ENCODE results near the gene MAFG. TPM values are rescaled to one million over a fixed set of nuclear protein-coding genes. Genes with fewer than 3 reads are reported as not detected.

The MAFG gene
- total and polyA plus RNA-seq, 2 of the 13 experiments (the other 11 are each of a cell fraction or from before 2014, with no cell fraction given), result 14.5 to 20.0 TPM

- peak; percentile 17; the same call in 1 of the 2 replicates for TF ChIP-seq E2F2 (CRISPR knock-in tag; IDR thresholded peaks at IDR 0.05; ENCODE audit: borderline replicate concordance)
- no peak for TF ChIP-seq SMC3 (IDR thresholded peaks at IDR 0.05; ENCODE audit: low read length)
- peak; percentile 54; the same call in 1 of the 2 replicates for TF ChIP-seq ZBTB14 (CRISPR knock-in tag; IDR thresholded peaks at IDR 0.05)
- TF ChIP-seq ZNF350 (CRISPR knock-in tag; IDR thresholded peaks at IDR 0.05; ENCODE audit: borderline replicate concordance, low read depth), result no peak
- no peak for TF ChIP-seq KDM3A (CRISPR knock-in tag; IDR thresholded peaks at IDR 0.05; ENCODE audit: low read depth)
- TF ChIP-seq SPEN (CRISPR knock-in tag; IDR thresholded peaks at IDR 0.05; ENCODE audit: low read depth), result peak; percentile 29
- 0 out of 2 replicates have a peak, but pooled peaks have one; percentile 14 for TF ChIP-seq CHCHD3 (CRISPR knock-in tag; IDR thresholded peaks at IDR 0.05)
- TF ChIP-seq KLF12 (CRISPR knock-in tag; IDR thresholded peaks at IDR 0.05; ENCODE audit: borderline replicate concordance), result 0 out of 2 replicates have a peak, but pooled peaks have one; percentile 52
- TF ChIP-seq ZBTB26 (CRISPR knock-in tag; IDR thresholded peaks at IDR 0.05; ENCODE audit: borderline replicate concordance), result 0 out of 2 replicates have a peak, but pooled peaks have one; percentile 47
- peak; percentile 80 for TF ChIP-seq ZNF18 (CRISPR knock-in tag; IDR thresholded peaks at IDR 0.05; ENCODE audit: insufficient replicate concordance)
- TF ChIP-seq ZNF441 (CRISPR knock-in tag; IDR thresholded peaks at IDR 0.05; ENCODE audit: borderline replicate concordance), result no peak
- TF ChIP-seq ZNF496 (CRISPR knock-in tag; IDR thresholded peaks at IDR 0.05; ENCODE audit: insufficient replicate concordance), result no peak
- TF ChIP-seq RFX5 (IDR thresholded peaks at IDR 0.05; ENCODE audit: low read depth, low read length), result no peak
- peak; percentile 43 for TF ChIP-seq ZNF275 (CRISPR knock-in tag; IDR thresholded peaks at IDR 0.05; ENCODE audit: borderline replicate concordance)
- TF ChIP-seq FIP1L1 (IDR thresholded peaks at IDR 0.05; ENCODE audit: borderline replicate concordance, insufficient read depth, low read depth, low read length), result 0 out of 2 replicates have a peak, but pooled peaks have one; percentile 69
- TF ChIP-seq FOXJ3 (CRISPR knock-in tag; IDR thresholded peaks at IDR 0.05; ENCODE audit: borderline replicate concordance), result no peak
- peak; percentile 8; the same call in 1 of the 2 replicates for TF ChIP-seq ZGPAT (CRISPR knock-in tag; IDR thresholded peaks at IDR 0.05)
These were observed 32.8 kb upstream of the MAFG start (continued) for GRCh38 chr17:81960130-81960958.

Measured in HepG2 (cell line).